Left ventricle myocardium inferior (tissue), 1 donor: ENCODE data around the gene YPEL2. TPM values are rescaled to one million over a fixed set of nuclear protein-coding genes. Genes with fewer than 3 reads are reported as not detected.

Source experiments
- DNase-seq: peaks from one replicate; pipeline ENCODE4 v3.0.0-alpha.2; 2020
- H3K27ac ChIP-seq: fragments of 200-600 bp; replicated peaks from 2 replicates; pipeline ENCODE4 v1.8.0; 2021
- H3K27me3 ChIP-seq: fragments of 200-600 bp; 2 replicates; pipeline ENCODE4 v1.8.0; 2021; ENCODE audit warnings: low read depth
- H3K36me3 ChIP-seq: fragments of 200-600 bp; 2 replicates; pipeline ENCODE4 v1.8.0; 2021
- H3K4me1 ChIP-seq: fragments of 200-600 bp; 2 replicates; pipeline ENCODE4 v1.8.0; 2021
- H3K4me3 ChIP-seq: fragments of 200-600 bp; 2 replicates; pipeline ENCODE4 v1.8.0; 2021; ENCODE audit warnings: mild to moderate bottlenecking, moderate library complexity
- H3K9me3 ChIP-seq: fragments of 200-600 bp; replicated peaks from 2 replicates; pipeline ENCODE4 v1.8.0; 2021
- intact Hi-C: fragments of 100-400 bp; cut with micrococcal nuclease; formaldehyde crosslinking; loops from one replicate; pipeline ENCODE4 v1.11.0; 2022
- total RNA-seq: library from RNA; stranded (reverse); fragmentation: NEBNext Ultra II Directional; extraction: Animal tissue kit (Norgen Biotek cat#: 25700); gene quantifications from one replicate; pipeline ENCODE4 v1.2.1, GENCODE V29; 2021
- TF ChIP-seq, protein P1 (sequence below): fragments of 200-600 bp; IDR thresholded peaks from 2 replicates; pipeline ENCODE4 v1.8.0; 2021; ENCODE audit warnings: antibody characterized with exemption, mild to moderate bottlenecking, borderline replicate concordance
- donor health status: DM: no; HTN: yes; CAD: no; lungs with severe emphysema.

Gene YPEL2
- total RNA-seq, 1 donor from 2014 or later: 36.3 TPM

DNA sequence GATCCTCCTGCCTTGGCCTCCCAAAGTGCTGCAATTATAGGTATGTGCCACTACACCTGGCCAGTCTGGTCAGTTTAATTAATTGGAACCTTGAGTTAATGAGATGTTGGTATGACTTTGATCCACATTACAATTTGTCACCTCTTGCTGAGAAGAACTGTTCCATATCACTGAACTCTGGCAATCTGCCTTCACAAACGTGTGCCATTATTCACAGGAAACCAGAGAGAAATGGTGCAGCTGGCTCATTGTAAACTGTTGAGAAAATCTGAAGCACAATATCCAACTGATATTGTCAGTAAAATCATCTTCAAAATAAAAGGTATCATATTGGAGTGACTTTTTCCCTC is 39.3 kb upstream of the YPEL2 start:
- no peaks in the 10 kb centered on the region for H3K27me3 ChIP-seq
- intact Hi-C loops: loop anchor here (10.0 kb wide), 1 partner anchor 253 kb away; no protein-coding TSS in a partner anchor
- TF ChIP-seq, protein P1, sequence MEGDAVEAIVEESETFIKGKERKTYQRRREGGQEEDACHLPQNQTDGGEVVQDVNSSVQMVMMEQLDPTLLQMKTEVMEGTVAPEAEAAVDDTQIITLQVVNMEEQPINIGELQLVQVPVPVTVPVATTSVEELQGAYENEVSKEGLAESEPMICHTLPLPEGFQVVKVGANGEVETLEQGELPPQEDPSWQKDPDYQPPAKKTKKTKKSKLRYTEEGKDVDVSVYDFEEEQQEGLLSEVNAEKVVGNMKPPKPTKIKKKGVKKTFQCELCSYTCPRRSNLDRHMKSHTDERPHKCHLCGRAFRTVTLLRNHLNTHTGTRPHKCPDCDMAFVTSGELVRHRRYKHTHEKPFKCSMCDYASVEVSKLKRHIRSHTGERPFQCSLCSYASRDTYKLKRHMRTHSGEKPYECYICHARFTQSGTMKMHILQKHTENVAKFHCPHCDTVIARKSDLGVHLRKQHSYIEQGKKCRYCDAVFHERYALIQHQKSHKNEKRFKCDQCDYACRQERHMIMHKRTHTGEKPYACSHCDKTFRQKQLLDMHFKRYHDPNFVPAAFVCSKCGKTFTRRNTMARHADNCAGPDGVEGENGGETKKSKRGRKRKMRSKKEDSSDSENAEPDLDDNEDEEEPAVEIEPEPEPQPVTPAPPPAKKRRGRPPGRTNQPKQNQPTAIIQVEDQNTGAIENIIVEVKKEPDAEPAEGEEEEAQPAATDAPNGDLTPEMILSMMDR: no peak
- no peaks in the 10 kb centered on the region for H3K36me3 ChIP-seq
- no peak for DNase-seq
- no peaks in the 10 kb centered on the region for H3K9me3 ChIP-seq
- no peaks in the 10 kb centered on the region for H3K4me1 ChIP-seq
- no peak overlapping the region for H3K4me3 ChIP-seq
- no peak overlapping the region for H3K27ac ChIP-seq

DNA sequence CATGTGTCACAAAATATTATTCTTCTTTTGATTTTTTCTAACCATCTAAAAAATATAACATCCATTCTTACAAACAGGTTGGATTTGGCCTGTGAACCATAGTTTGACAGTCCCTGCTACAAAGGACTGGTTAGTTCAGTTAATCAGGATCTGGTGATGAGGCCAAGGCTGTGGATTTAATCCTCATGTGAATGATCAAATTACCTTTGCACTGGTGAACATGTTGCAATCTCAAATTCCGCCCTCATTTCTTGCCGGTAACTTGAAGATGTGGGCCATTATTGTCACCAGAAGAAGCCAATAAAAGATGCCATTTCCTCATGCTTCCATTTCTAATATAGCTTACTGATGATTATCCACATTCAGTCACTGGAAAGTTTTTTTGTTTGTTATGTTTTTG is 35.3 kb upstream of the YPEL2 start:
- Histone ChIP-seq H3K36me3 (no peaks in the 10 kb centered on the region), H3K4me1 (no peaks in the 10 kb centered on the region), H3K27me3 (no peaks in the 10 kb centered on the region), H3K9me3 (no peaks in the 10 kb centered on the region), H3K27ac (no peak overlapping the region), H3K4me3 (no peak overlapping the region)
- intact Hi-C loops: loop anchor here (10.0 kb wide), 1 partner anchor 249 kb away; no protein-coding TSS in a partner anchor
- TF ChIP-seq, protein P1: no peak
- no peak for DNase-seq

DNA sequence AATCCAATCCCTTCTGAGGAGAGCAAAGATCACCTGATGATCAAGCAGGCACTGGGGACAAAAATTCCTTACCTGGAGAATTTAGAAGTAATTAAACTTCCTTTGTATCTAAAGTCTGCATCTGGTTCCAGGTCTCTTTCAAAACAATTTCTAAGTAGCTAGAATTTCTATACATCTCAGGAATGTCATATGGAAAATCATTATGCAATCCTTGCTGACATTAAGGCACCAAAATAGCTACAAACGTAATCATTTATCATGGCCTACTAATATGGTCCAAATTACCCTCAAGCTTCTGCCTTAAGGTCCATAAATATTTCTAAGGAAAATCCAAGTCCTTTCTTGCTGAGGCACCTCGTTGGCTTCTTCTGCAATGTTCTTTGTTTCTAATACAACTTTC is 32.9 kb upstream of the YPEL2 start:
- intact Hi-C loops: loop anchor here (10.0 kb wide), 1 partner anchor 246 kb away; no protein-coding TSS in a partner anchor
- H3K36me3 ChIP-seq: no peaks in the 10 kb centered on the region
- TF ChIP-seq, protein P1: no peak

DNA sequence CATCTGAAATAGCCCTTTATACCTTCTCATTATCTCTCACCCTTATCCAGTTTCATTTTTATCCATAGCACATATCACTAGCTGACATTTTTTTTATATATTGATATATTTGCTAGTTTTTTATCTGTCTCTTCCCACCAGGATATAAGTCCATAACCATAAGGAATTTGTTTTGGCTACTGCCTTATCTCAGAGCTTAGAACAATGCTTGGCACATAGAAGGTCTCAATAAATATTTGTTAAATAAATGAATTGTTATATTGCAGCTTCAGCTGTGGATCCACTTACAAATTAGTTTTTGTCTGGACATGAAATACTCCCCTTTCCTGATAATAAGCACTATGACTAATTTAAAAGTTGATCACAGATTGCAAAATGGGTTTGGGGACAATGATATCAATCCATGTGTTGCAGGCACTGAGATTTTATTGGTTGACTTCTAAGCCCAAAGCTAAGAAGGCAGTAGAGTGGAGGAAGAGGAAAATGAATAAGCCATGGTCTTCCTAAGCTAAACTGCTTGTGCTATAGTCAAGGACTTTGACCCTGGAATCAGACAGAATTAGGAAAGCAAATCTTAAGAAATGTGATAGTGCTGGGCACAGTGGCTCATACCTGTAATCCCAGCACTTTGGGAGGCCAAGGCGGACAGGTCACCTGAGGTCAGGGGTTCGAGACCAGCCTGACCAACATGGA is 31.9 kb upstream of the YPEL2 start:
- intact Hi-C loops: loop anchor here (10.0 kb wide), 1 partner anchor 245 kb away; no protein-coding TSS in a partner anchor
- TF ChIP-seq, protein P1: no peak
- no peak for DNase-seq
- no peaks in the 10 kb centered on the region for H3K36me3 ChIP-seq
- H3K4me3 ChIP-seq: no peak overlapping the region
- no peak overlapping the region for H3K27ac ChIP-seq
- H3K9me3 ChIP-seq: no peaks in the 10 kb centered on the region
- no peaks in the 10 kb centered on the region for H3K4me1 ChIP-seq
- no peaks in the 10 kb centered on the region for H3K27me3 ChIP-seq

More for the DNA sequence above, 32.9 kb upstream of the YPEL2 start:
- no peak for DNase-seq
- Histone ChIP-seq H3K4me3 (no peak overlapping the region), H3K27ac (no peak overlapping the region), H3K9me3 (no peaks in the 10 kb centered on the region), H3K27me3 (no peaks in the 10 kb centered on the region), H3K4me1 (no peaks in the 10 kb centered on the region)

DNA sequence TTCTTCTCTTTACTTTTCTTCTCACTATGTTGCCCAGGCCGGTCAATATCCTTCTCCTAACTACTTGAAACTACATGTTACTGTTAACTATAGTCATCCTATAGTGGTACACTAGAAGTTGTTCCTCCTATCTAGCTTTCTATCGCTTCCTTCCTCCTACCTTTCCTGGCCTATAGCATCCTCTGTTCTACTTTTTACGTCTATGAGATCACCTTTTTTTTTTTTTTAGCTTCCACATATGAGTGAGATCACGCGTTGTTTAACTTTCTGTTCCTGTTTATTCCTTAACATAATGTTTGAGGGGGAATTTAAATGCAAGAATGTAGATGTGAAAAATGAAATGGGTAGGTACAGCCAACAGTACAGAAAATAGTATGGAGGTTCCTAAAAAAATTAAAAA is 30.5 kb upstream of the YPEL2 start:
- Histone ChIP-seq H3K9me3 (no peaks in the 10 kb centered on the region), H3K27ac (no peak overlapping the region), H3K4me3 (no peak overlapping the region), H3K4me1 (no peaks in the 10 kb centered on the region), H3K36me3 (no peaks in the 10 kb centered on the region), H3K27me3 (no peaks in the 10 kb centered on the region)
- no peak for DNase-seq
- TF ChIP-seq, protein P1: no peak
- intact Hi-C loops: no loop called here
